GM23338 (cell line): ENCODE results near the gene NEK8.

ENCODE experiments used
- CREB1 ChIP-seq: fragments of 250-450 bp; sonication (Bioruptor Pico); IDR thresholded peaks from 2 replicates; pipeline ENCODE4 v1.5.0; 2020; ENCODE audit warnings: low read depth, mild to moderate bottlenecking, moderate library complexity
- CTCF ChIP-seq, 2 experiments: fragments of 200-600 bp in 1 of 2; sonication (generic) in 1 of 2; conservative IDR thresholded peaks; 2 replicates each; pipeline versions ENCODE4 v1.5.1 to v1.6.1; 2016 to 2017; ENCODE audit warnings: antibody characterized with exemption in 2 of 2, low read depth in 2 of 2, mild to moderate bottlenecking in 2 of 2, moderate library complexity in 1 of 2
- ETS1 ChIP-seq: IDR thresholded peaks from 2 replicates; pipeline ENCODE4 v1.6.1; 2016; ENCODE audit warnings: antibody characterized with exemption
- EZH2 ChIP-seq: fragments of 200-600 bp; sonication (generic); IDR thresholded peaks from one replicate; pipeline ENCODE4 v1.8.0; 2017; ENCODE audit warnings: antibody characterized with exemption, mild to moderate bottlenecking, low read depth; ENCODE audit not compliant: unreplicated experiment
- EZH2phosphoT487 ChIP-seq: fragments of 200-600 bp; sonication (generic); IDR thresholded peaks from one replicate; pipeline ENCODE4 v1.8.1; 2018; ENCODE audit warnings: antibody characterized with exemption; ENCODE audit not compliant: unreplicated experiment
- JUNB ChIP-seq: IDR thresholded peaks from one replicate; pipeline ENCODE4 v1.6.1; 2016; ENCODE audit warnings: antibody characterized with exemption; ENCODE audit not compliant: unreplicated experiment
- POLR2AphosphoS5 ChIP-seq: IDR thresholded peaks from 2 replicates; pipeline ENCODE4 v1.6.1; 2016; ENCODE audit warnings: antibody characterized with exemption, low read depth
- STAT1 ChIP-seq: IDR thresholded peaks from one replicate; pipeline ENCODE4 v1.6.1; 2016; ENCODE audit warnings: antibody characterized with exemption; ENCODE audit not compliant: unreplicated experiment
- ZNF114 ChIP-seq: fragments of 250-450 bp; sonication (Bioruptor Pico); IDR thresholded peaks from 2 replicates; pipeline ENCODE4 v1.5.0; 2020; ENCODE audit warnings: mild to moderate bottlenecking, moderate library complexity
- TF ChIP-seq, protein P1 (sequence below): IDR thresholded peaks from one replicate; pipeline ENCODE4 v1.6.1; 2018; ENCODE audit warnings: antibody characterized with exemption; ENCODE audit not compliant: unreplicated experiment

- no peak for TF ChIP-seq CTCF (conservative IDR thresholded peaks at IDR 0.05; ENCODE audit: low read depth in 2 of 2)
- TF ChIP-seq, protein P1, sequence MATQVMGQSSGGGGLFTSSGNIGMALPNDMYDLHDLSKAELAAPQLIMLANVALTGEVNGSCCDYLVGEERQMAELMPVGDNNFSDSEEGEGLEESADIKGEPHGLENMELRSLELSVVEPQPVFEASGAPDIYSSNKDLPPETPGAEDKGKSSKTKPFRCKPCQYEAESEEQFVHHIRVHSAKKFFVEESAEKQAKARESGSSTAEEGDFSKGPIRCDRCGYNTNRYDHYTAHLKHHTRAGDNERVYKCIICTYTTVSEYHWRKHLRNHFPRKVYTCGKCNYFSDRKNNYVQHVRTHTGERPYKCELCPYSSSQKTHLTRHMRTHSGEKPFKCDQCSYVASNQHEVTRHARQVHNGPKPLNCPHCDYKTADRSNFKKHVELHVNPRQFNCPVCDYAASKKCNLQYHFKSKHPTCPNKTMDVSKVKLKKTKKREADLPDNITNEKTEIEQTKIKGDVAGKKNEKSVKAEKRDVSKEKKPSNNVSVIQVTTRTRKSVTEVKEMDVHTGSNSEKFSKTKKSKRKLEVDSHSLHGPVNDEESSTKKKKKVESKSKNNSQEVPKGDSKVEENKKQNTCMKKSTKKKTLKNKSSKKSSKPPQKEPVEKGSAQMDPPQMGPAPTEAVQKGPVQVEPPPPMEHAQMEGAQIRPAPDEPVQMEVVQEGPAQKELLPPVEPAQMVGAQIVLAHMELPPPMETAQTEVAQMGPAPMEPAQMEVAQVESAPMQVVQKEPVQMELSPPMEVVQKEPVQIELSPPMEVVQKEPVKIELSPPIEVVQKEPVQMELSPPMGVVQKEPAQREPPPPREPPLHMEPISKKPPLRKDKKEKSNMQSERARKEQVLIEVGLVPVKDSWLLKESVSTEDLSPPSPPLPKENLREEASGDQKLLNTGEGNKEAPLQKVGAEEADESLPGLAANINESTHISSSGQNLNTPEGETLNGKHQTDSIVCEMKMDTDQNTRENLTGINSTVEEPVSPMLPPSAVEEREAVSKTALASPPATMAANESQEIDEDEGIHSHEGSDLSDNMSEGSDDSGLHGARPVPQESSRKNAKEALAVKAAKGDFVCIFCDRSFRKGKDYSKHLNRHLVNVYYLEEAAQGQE, result no peak
- TF ChIP-seq EZH2phosphoT487, result no peak
- TF ChIP-seq EZH2, result no peak
- TF ChIP-seq POLR2AphosphoS5, result no peak
- no peak for TF ChIP-seq JUNB
- TF ChIP-seq CREB1 (CRISPR knock-in tag), result no peak
- no peak for TF ChIP-seq ETS1
- TF ChIP-seq STAT1, result no peak
- no peak for TF ChIP-seq ZNF114 (CRISPR knock-in tag)
Observed at GRCh38 chr17:28712705-28713415, 15.7 kb upstream of the NEK8 start.
